GM10847 (cell line): ENCODE measurements around the gene FNTB.

Experiments
- POLR2A ChIP-seq: IDR thresholded peaks from 2 replicates; pipeline ENCODE4 v1.6.1; 2011; ENCODE audit not compliant: insufficient read length; ENCODE audit errors: extremely low read depth

FNTB gene

GRCh38 chr14:64947710-64948611 is 38.7 kb upstream of the FNTB start:
- TF ChIP-seq POLR2A: no peak

GRCh38 chr14:64948612-64949210 is 38.0 kb upstream of the FNTB start:
- no peak for TF ChIP-seq POLR2A

- no peak for TF ChIP-seq POLR2A
Observed at GRCh38 chr14:64950889-64951288, 35.8 kb upstream of the FNTB start.

GRCh38 chr14:64951291-64951690 is 35.4 kb upstream of the FNTB start:
- no peak for TF ChIP-seq POLR2A

DNA sequence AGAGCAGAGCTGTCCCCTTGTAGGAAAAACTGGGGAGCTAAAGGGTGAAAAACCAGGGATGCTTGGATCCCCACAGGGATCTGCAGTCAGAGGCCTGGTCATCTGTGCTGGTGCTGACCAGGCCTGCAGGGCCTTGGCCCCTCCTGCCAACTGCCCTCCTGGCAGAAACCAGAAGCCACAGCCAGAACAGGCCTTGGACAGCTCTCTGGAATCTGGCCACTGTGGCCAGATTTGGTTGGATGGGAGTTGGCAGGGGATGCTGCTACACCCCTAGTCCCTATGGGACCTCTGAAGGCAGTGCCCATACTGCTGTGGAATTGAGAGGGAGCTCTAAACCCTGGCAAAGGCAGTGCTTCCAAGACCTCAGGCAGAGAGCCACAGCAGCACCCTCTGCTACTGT is 35.0 kb upstream of the FNTB start:
- no peak for TF ChIP-seq POLR2A

GRCh38 chr14:64952598-64953309 is 33.9 kb upstream of the FNTB start:
- no peak for TF ChIP-seq POLR2A

DNA sequence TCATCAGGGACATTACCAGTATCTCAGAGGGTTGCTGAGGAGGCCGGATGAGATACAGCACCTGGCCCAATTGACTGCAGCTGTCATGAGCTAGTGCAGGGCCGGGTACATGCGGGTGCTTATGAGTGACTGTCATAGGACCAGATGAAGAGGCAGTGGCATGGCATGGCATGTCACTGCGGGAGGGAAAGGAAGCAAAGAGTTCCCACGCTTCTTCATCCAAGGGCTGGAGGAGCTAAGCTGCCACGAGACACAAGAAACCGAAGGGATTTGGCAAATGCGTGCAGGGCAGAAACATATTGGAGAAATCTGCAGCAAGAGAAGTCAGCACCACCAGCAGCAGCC is 33.4 kb upstream of the FNTB start:
- no peak for TF ChIP-seq POLR2A

GRCh38 chr14:64953661-64954060 is 33.0 kb upstream of the FNTB start:
- TF ChIP-seq POLR2A: no peak

GRCh38 chr14:64954491-64955240 is 32.0 kb upstream of the FNTB start:
- TF ChIP-seq POLR2A: no peak

- no peak for TF ChIP-seq POLR2A
Observed at GRCh38 chr14:64955297-64955696, 31.4 kb upstream of the FNTB start.

GRCh38 chr14:64956697-64957406 is 29.8 kb upstream of the FNTB start:
- no peak for TF ChIP-seq POLR2A

DNA sequence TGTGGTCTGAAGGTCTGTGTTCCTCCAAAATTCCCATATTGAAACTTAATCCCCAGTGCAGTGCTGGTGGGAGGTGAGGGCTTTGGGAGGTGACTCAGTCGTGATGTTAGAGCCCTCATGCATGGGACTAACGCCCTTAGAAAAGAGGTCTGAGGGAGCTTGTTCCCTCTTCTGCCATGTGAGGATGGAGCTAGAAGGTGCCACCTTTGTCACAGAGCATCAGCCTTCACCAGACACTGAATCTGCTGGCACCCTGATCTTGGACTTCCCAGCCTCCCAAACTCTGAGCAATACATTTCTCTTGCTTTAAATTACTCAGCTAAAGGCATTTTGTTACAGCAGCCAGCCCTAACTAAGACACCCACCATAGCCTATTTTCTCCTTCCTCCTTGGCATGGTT is 28.5 kb upstream of the FNTB start:
- no peak for TF ChIP-seq POLR2A

- TF ChIP-seq POLR2A: no peak
Observed at GRCh38 chr14:64958743-64959142, 28.0 kb upstream of the FNTB start.

DNA sequence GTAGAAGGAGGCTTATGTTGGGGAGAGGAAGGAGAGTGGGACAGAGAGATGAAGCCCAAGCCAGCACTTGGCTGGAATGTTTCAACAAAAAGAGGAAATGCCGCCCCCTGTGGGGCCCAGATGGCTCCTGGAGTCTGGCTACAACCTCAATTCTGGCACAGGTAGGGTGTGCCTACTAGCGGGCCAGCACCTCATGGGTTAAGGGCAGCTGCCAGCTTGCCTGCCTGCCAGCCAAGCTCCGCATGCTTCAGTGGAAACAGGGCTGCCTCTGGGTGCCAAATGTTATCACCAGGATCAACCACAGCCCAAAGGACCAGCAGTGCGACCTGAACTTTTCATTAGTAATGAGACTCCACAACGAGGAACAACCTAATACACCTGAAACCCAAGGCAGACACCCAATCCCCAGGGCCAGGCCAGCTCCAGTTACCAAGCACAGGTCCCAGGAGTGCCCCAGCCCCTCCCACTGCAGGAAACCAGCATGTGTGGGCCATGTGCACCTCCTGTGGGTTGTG is 25.9 kb upstream of the FNTB start:
- no peak for TF ChIP-seq POLR2A

GRCh38 chr14:64963611-64964010 is 23.1 kb upstream of the FNTB start:
- no peak for TF ChIP-seq POLR2A

DNA sequence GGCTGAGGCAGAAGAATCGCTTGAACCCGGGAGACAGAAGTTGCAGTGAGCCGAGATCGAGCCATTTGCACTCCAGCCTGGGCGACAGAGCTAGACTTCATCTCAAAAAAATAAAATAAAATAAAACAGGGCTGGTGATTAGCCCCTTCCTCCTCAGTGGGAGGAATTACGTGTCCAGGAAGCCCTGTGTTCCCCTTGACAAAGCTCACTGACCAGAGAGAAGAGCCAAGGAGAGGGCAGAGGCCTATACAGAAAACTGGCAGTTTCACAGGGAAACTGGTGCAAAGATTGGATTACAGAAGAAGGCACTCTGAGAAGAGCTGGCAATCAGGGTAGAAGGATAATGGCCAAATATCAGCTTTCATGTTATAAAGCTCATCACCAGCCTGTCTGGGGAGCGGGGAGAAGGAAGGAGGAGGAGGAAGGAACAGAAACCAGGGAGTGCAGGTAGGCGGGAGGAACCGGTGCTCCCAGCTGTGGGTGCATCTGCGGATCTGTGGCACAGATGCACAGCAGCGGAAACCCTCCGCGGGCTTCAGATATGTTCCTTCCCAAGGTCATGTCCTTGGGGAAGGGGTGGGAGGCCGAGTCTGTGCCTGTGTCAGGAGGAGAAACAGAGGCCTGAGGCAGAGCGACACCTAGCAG is 21.2 kb upstream of the FNTB start:
- TF ChIP-seq POLR2A: no peak
